GM18520 (cell line): ENCODE measurements around the gene DLEC1.

Experiments used
- ATAC-seq: cut with Tn5 transposase; IDR thresholded peaks from one replicate; pipeline ENCODE4 v1.9.1; 2021; ENCODE audit not compliant: unreplicated experiment

Gene DLEC1

GRCh38 chr3:38039101-38039898 is at the start of gene DLEC1:
Gene DLEC1, plus strand, starts transcription at chr3:38039208. Its CDS starts 18 bp downstream, at chr3:38039226.
- peak; percentile 50 for ATAC-seq

GRCh38 chr3:37989821-37990480 is 49.1 kb upstream of the DLEC1 start:
- no peak for ATAC-seq

- ATAC-seq, result no peak
Measured at GRCh38 chr3:37990527-37990926, 48.5 kb upstream of the DLEC1 start, which contains the start of gene VILL. Gene VILL, plus strand, starts transcription at chr3:37990786. Its CDS starts 2,887 bp downstream, at chr3:37993673.

GRCh38 chr3:37991109-37991508 is 47.9 kb upstream of the DLEC1 start:
- no peak for ATAC-seq

- no peak for ATAC-seq
Measured at GRCh38 chr3:37991823-37992222, 47.2 kb upstream of the DLEC1 start.

GRCh38 chr3:37992271-37993066 is 46.5 kb upstream of the DLEC1 start:
- no peak for ATAC-seq

- ATAC-seq, result no peak
Measured at GRCh38 chr3:37993067-37993455, 45.9 kb upstream of the DLEC1 start.

- no peak for ATAC-seq
Measured at GRCh38 chr3:37993460-37993819, 45.6 kb upstream of the DLEC1 start.

- no peak for ATAC-seq
Measured at GRCh38 chr3:37993820-37994638, 45.0 kb upstream of the DLEC1 start.

- ATAC-seq, result no peak
Measured at GRCh38 chr3:37994639-37994972, 44.4 kb upstream of the DLEC1 start.

GRCh38 chr3:37995652-37996641 is 43.1 kb upstream of the DLEC1 start:
- no peak for ATAC-seq

- no peak for ATAC-seq
Measured at GRCh38 chr3:37996785-37997301, 42.2 kb upstream of the DLEC1 start.

- no peak for ATAC-seq
Measured at GRCh38 chr3:37997342-37997741, 41.7 kb upstream of the DLEC1 start.

- no peak for ATAC-seq
Measured at GRCh38 chr3:37997791-37998370, 41.1 kb upstream of the DLEC1 start.

- ATAC-seq, result no peak
Measured at GRCh38 chr3:37999836-38000235, 39.2 kb upstream of the DLEC1 start.

GRCh38 chr3:38000242-38000916 is 38.6 kb upstream of the DLEC1 start:
- no peak for ATAC-seq

GRCh38 chr3:38000965-38001455 is 38.0 kb upstream of the DLEC1 start:
- ATAC-seq, result no peak

GRCh38 chr3:38001456-38002081 is 37.4 kb upstream of the DLEC1 start:
- ATAC-seq, result no peak
